Thoracic aorta (tissue), 2 donors: ENCODE measurements around the gene TESK1. TPM values are rescaled to one million over a fixed set of nuclear protein-coding genes. Genes with fewer than 3 reads are reported as not detected.

Experiments
- ATAC-seq: fragments of 150-250 bp; one replicate; pipeline ENCODE4 v1.8.0; 2017; ENCODE audit warnings: low read depth; ENCODE audit not compliant: insufficient number of reproducible peaks, low FRiP score
- DNase-seq: peaks from one replicate; pipeline ENCODE4 v3.0.0-alpha.2; 2020; ENCODE audit warnings: low spot score
- H3K27ac ChIP-seq, 2 donors: fragments of 200-600 bp; sonication (generic); 1 replicate in 1 of 2; 2 replicates in 1 of 2; pipeline ENCODE4 v1.5.1; 2016; ENCODE audit warnings: mild to moderate bottlenecking in 2 of 2, moderate library complexity in 2 of 2
- H3K27me3 ChIP-seq: fragments of 200-600 bp; sonication (generic); replicated peaks from 2 replicates; pipeline ENCODE4 v1.6.0; 2016; ENCODE audit warnings: mild to moderate bottlenecking; ENCODE audit not compliant: insufficient read depth
- H3K36me3 ChIP-seq: fragments of 200-600 bp; sonication (generic); one replicate; pipeline ENCODE4 v1.5.1; 2016
- H3K4me1 ChIP-seq, 2 donors: fragments of 200-600 bp; sonication (generic); 1 replicate in 1 of 2; 2 replicates in 1 of 2; pipeline versions ENCODE4 v1.5.1 to v1.6.0; 2016; ENCODE audit warnings: low read depth in 2 of 2, mild to moderate bottlenecking in 1 of 2; ENCODE audit not compliant: control insufficient read depth in 1 of 2
- H3K4me3 ChIP-seq: fragments of 200-600 bp; sonication (generic); 2 replicates; pipeline ENCODE4 v1.5.1; 2016; ENCODE audit warnings: mild to moderate bottlenecking
- H3K9me3 ChIP-seq: fragments of 200-600 bp; sonication (generic); 2 replicates; pipeline ENCODE4 v1.5.1; 2016
- CTCF ChIP-seq: fragments of 200-600 bp; sonication (generic); IDR thresholded peaks from one replicate; pipeline ENCODE4 v1.5.1; 2019; ENCODE audit warnings: antibody characterized with exemption
- total RNA-seq, 2 donors: library from RNA; depleted of rRNA; stranded (reverse); fragments of >200 nt; gene quantifications; one replicate each; pipeline versions ENCODE4 v1.1.0 to v1.2.3, GENCODE V29; 2016

TESK1 gene
- total RNA-seq, 2 donors from 2014 or later: 64.5 to 69.9 TPM

GRCh38 chr9:35559792-35560530, 45.1 kb upstream of the TESK1 start:
- Histone ChIP-seq H3K4me1 (peaks cover 21 to 59% of the 10 kb centered on the region in 2 donors), H3K27ac (peak overlapping the region; percentile 43 to 80), H3K36me3 (peaks cover 60% of the 10 kb centered on the region), H3K9me3 (no peaks in the 10 kb centered on the region), H3K27me3 (no peaks in the 10 kb centered on the region), H3K4me3 (no peak overlapping the region)
- ATAC-seq (no peak), DNase-seq (no peak)
- TF ChIP-seq CTCF: no peak

GRCh38 chr9:35560625-35561337, 44.3 kb upstream of the TESK1 start:
- Histone ChIP-seq H3K4me3 (no peak overlapping the region), H3K27ac (peak overlapping the region; percentile 43 to 80), H3K9me3 (no peaks in the 10 kb centered on the region), H3K27me3 (no peaks in the 10 kb centered on the region), H3K4me1 (peaks cover 24 to 63% of the 10 kb centered on the region in 2 donors), H3K36me3 (peaks cover 51% of the 10 kb centered on the region)
- ATAC-seq: no peak
- no peak for DNase-seq
- TF ChIP-seq CTCF: no peak

- Histone ChIP-seq H3K4me3 (no peak overlapping the region), H3K27ac (peak overlapping the region; percentile 89 to 91), H3K4me1 (peaks cover 24 to 65% of the 10 kb centered on the region in 2 donors), H3K9me3 (no peaks in the 10 kb centered on the region), H3K27me3 (no peaks in the 10 kb centered on the region), H3K36me3 (peaks cover 43% of the 10 kb centered on the region)
- TF ChIP-seq CTCF: no peak
- ATAC-seq (no peak), DNase-seq (no peak)
Observed at GRCh38 chr9:35561468-35562261, 43.4 kb upstream of the TESK1 start.

GRCh38 chr9:35562895-35563780, 41.9 kb upstream of the TESK1 start:
- Histone ChIP-seq H3K27ac (peak overlapping the region; percentile 89 to 91), H3K36me3 (peaks cover 28% of the 10 kb centered on the region), H3K27me3 (no peaks in the 10 kb centered on the region), H3K9me3 (no peaks in the 10 kb centered on the region), H3K4me3 (peak overlapping the region; percentile 55), H3K4me1 (peaks cover 24 to 65% of the 10 kb centered on the region in 2 donors)
- DNase-seq: no peak
- no peak for ATAC-seq
- no peak for TF ChIP-seq CTCF
